IMR-90 (cell line): ENCODE measurements around the gene PYGO2. TPM values are rescaled to one million over a fixed set of nuclear protein-coding genes. Genes with fewer than 3 reads are reported as not detected.

Experiments used
- ELK1 ChIP-seq: fragments of 150-350 bp; IDR thresholded peaks from 2 replicates; pipeline ENCODE4 v1.6.1; 2016; ENCODE audit warnings: low read depth, mild to moderate bottlenecking, low read length, moderate library complexity, borderline replicate concordance
- MAFK ChIP-seq: IDR thresholded peaks from 2 replicates; pipeline ENCODE4 v1.6.1; 2012; ENCODE audit warnings: low read depth, low read length, improper control_type of control experiment
- MAZ ChIP-seq: IDR thresholded peaks from 2 replicates; pipeline ENCODE4 v1.6.1; 2012; ENCODE audit warnings: low read depth, mild to moderate bottlenecking, low read length, improper control_type of control experiment, moderate library complexity, borderline replicate concordance
- polyA plus RNA-seq, 3 experiments: library from polyadenylated mRNA; depleted of rRNA; stranded (reverse); fragments of >200 nt; gene quantifications; 2 replicates each; pipeline ENCODE4 v1.2.3, GENCODE V29; 2012; ENCODE audit warnings: low replicate concordance in 1 of 3
- total RNA-seq: library from RNA; depleted of rRNA; stranded (reverse); fragments of >200 nt; gene quantifications from 2 replicates; pipeline ENCODE4 v1.2.3, GENCODE V29; 2012

PYGO2 gene
- total and polyA plus RNA-seq, 2 of the 4 experiments (the other 2 are of a cell fraction), result 5.4 to 14.8 TPM

DNA sequence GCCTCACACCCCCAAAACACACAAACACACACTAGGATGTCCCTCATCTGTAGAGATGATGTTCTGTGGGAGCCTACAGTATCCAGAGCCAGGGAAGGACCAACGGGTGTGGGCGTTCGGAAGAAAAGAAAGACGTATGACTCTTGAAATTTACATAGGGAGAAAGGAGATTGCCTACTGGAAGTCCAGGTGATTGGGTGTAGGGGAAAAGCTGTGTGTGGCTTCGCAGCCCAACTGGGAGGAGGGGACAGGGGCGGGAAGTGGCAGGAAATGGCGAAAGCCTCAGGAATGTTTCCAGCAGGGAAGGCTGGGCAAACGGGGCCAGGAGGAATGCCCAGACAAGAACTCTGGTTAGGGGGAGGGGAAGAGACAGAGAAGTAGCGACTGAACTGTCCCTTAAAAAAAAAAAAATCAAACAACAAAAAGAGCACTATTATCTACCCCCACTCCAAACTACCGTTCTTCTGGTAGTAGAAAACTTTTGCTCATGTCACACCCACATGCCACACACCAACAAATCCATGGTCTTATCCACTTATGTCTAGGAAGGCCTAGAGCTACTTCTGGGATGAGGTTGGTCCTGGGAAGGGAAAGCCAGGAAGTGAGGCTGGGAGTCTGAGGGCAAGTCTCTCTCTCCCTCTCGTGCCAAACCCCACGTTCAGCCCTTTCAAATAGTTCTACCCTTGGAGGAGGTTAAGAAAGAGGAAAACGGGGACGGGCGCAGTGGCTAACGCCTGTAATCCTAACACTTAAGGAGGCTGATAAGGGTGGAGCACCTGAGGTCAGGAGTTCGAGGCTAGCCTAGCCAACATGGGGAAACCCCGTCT is 11.1 kb upstream of the PYGO2 start (continued):
- TF ChIP-seq ELK1, result no peak
- TF ChIP-seq MAFK, result no peak
- TF ChIP-seq MAZ, result no peak; the same call in 1 of the 2 replicates
